Measurements from ENCODE around the gene FANCE.

FANCE gene

GRCh38 chr6:35476004-35476403, 23.9 kb downstream of the FANCE start:
- Histone ChIP-seq H3K36me3 (replicated peaks) (peaks cover 50% of the 10 kb centered on the region), H3K4me3 (ENCODE audit: low read depth, low read length) (no peak overlapping the region), H3K27ac (no peak overlapping the region), H3K27me3 (replicated peaks) (no peaks in the 10 kb centered on the region)
- DNase-seq, result no peak
- in situ Hi-C loops (cut with HindIII; ENCODE audit: low pct_ligation_motif_present, low sequenced_read_pairs), result no loop called here
- TF ChIP-seq CTCF (IDR thresholded peaks at IDR 0.05; ENCODE audit: low read depth, low read length, missing control alignments), result no peak

GRCh38 chr6:35477028-35477427, 24.9 kb downstream of the FANCE start:
- Histone ChIP-seq H3K27ac (no peak overlapping the region), H3K36me3 (replicated peaks) (peaks cover 44% of the 10 kb centered on the region), H3K27me3 (replicated peaks) (no peaks in the 10 kb centered on the region), H3K4me3 (ENCODE audit: low read depth, low read length) (no peak overlapping the region)
- in situ Hi-C loops (cut with HindIII; ENCODE audit: low pct_ligation_motif_present, low sequenced_read_pairs), result no loop called here
- no peak for DNase-seq
- no peak for TF ChIP-seq CTCF (IDR thresholded peaks at IDR 0.05; ENCODE audit: low read depth, low read length, missing control alignments)

GRCh38 chr6:35477551-35478179, 25.5 kb downstream of the FANCE start:
- in situ Hi-C loops (cut with HindIII; ENCODE audit: low pct_ligation_motif_present, low sequenced_read_pairs), result no loop called here
- TF ChIP-seq CTCF (IDR thresholded peaks at IDR 0.05; ENCODE audit: low read depth, low read length, missing control alignments), result no peak
- H3K36me3 ChIP-seq (replicated peaks), result peaks cover 39% of the 10 kb centered on the region

GRCh38 chr6:35478259-35478658, 26.1 kb downstream of the FANCE start:
- no peak for DNase-seq
- no peak overlapping the region for H3K27ac ChIP-seq
- TF ChIP-seq CTCF (IDR thresholded peaks at IDR 0.05; ENCODE audit: low read depth, low read length, missing control alignments), result no peak
- H3K36me3 ChIP-seq (replicated peaks), result peaks cover 35% of the 10 kb centered on the region
- in situ Hi-C loops (cut with HindIII; ENCODE audit: low pct_ligation_motif_present, low sequenced_read_pairs), result no loop called here
- H3K4me3 ChIP-seq (ENCODE audit: low read depth, low read length), result no peak overlapping the region
- H3K27me3 ChIP-seq (replicated peaks), result no peaks in the 10 kb centered on the region

More at GRCh38 chr6:35477551-35478179, 25.5 kb downstream of the FANCE start:
- DNase-seq, result no peak
- Histone ChIP-seq H3K27ac (no peak overlapping the region), H3K27me3 (replicated peaks) (no peaks in the 10 kb centered on the region), H3K4me3 (ENCODE audit: low read depth, low read length) (no peak overlapping the region)

GRCh38 chr6:35480176-35480575, 28.0 kb downstream of the FANCE start:
- no peak overlapping the region for H3K4me3 ChIP-seq (ENCODE audit: low read depth, low read length)
- in situ Hi-C loops (cut with HindIII; ENCODE audit: low pct_ligation_motif_present, low sequenced_read_pairs), result no loop called here
- no peak overlapping the region for H3K27ac ChIP-seq
- no peak for DNase-seq
- no peak for TF ChIP-seq CTCF (IDR thresholded peaks at IDR 0.05; ENCODE audit: low read depth, low read length, missing control alignments)
- no peaks in the 10 kb centered on the region for H3K27me3 ChIP-seq (replicated peaks)
- H3K36me3 ChIP-seq (replicated peaks), result peaks cover 25% of the 10 kb centered on the region

- in situ Hi-C loops (cut with HindIII; ENCODE audit: low pct_ligation_motif_present, low sequenced_read_pairs), result no loop called here
- Histone ChIP-seq H3K36me3 (replicated peaks) (peaks cover 15% of the 10 kb centered on the region), H3K4me3 (ENCODE audit: low read depth, low read length) (no peak overlapping the region), H3K27ac (no peak overlapping the region), H3K27me3 (replicated peaks) (no peaks in the 10 kb centered on the region)
- no peak for DNase-seq
- TF ChIP-seq CTCF (IDR thresholded peaks at IDR 0.05; ENCODE audit: low read depth, low read length, missing control alignments), result no peak
These were observed 29.1 kb downstream of the FANCE start for GRCh38 chr6:35481226-35481625.
